A673 (cell line): ENCODE measurements around the gene ZP2.

Experiments used
- EZH2 ChIP-seq: fragments of 200-600 bp; sonication (generic); IDR thresholded peaks from 2 replicates; pipeline ENCODE4 v1.6.1; 2017; ENCODE audit warnings: borderline replicate concordance, low read depth, mild to moderate bottlenecking, mixed read lengths, antibody characterized with exemption, low read length; ENCODE audit not compliant: poor library complexity, severe bottlenecking
- TF ChIP-seq, protein P1 (sequence below): fragments of 300-800, 200-600 bp; sonication (generic); conservative IDR thresholded peaks from 2 replicates; pipeline ENCODE4 v1.5.1; 2017; ENCODE audit warnings: low read depth, mild to moderate bottlenecking, antibody characterized with exemption, low read length, moderate library complexity, mixed read lengths

DNA sequence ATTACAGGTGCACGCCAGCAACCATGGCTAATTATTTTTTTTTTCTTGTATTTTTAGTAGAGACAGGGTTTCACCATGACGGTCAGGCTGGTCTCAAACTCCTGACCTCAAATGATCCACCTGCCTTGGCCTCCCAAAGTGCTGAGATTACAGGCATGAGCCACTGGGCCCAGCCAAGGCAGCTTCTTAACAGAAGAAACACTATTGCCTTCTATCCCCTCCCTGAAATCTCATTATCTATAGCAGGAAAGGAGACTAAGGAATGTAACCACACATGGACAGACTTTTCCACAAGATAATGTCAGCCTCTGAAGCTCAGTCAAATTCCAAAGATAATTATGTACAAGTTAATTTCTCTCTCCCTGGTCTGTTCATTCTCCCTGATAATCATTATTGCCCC is 5.7 kb upstream of the ZP2 start:
- TF ChIP-seq, protein P1, sequence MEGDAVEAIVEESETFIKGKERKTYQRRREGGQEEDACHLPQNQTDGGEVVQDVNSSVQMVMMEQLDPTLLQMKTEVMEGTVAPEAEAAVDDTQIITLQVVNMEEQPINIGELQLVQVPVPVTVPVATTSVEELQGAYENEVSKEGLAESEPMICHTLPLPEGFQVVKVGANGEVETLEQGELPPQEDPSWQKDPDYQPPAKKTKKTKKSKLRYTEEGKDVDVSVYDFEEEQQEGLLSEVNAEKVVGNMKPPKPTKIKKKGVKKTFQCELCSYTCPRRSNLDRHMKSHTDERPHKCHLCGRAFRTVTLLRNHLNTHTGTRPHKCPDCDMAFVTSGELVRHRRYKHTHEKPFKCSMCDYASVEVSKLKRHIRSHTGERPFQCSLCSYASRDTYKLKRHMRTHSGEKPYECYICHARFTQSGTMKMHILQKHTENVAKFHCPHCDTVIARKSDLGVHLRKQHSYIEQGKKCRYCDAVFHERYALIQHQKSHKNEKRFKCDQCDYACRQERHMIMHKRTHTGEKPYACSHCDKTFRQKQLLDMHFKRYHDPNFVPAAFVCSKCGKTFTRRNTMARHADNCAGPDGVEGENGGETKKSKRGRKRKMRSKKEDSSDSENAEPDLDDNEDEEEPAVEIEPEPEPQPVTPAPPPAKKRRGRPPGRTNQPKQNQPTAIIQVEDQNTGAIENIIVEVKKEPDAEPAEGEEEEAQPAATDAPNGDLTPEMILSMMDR: no peak
- no peak for TF ChIP-seq EZH2
